Gastrocnemius medialis (tissue), 4 donors: ENCODE measurements around the gene ACTR3. TPM values are rescaled to one million over a fixed set of nuclear protein-coding genes. Genes with fewer than 3 reads are reported as not detected.

ENCODE experiments used
- ATAC-seq, 2 donors: fragments of 150-250 bp; one replicate each; pipeline ENCODE4 v1.9.1; 2016
- DNase-seq, 2 donors: peaks; one replicate each; pipeline ENCODE4 v3.0.0-alpha.2; 2019
- H3K27ac ChIP-seq, 4 donors: fragments of 200-600 bp; sonication (generic); 1 replicate in 1 of 4; 2 replicates in 3 of 4; pipeline ENCODE4 v1.5.1; 2016 to 2018; ENCODE audit warnings: mild to moderate bottlenecking in 2 of 4, moderate library complexity in 1 of 4
- H3K27me3 ChIP-seq, 3 donors: fragments of 200-600 bp; sonication (generic) in 2 of 3; 1 replicate in 1 of 3; 2 replicates in 2 of 3; pipeline versions ENCODE4 v1.5.1 to v1.6.0; 2016 to 2019; ENCODE audit warnings: mild to moderate bottlenecking in 1 of 3, moderate library complexity in 1 of 3
- H3K36me3 ChIP-seq, 2 donors: fragments of 200-600 bp; sonication (generic) in 1 of 2; one replicate each; pipeline ENCODE4 v1.5.1; 2017 to 2018
- H3K4me1 ChIP-seq, 2 donors: fragments of 200-600 bp; sonication (generic) in 1 of 2; one replicate each; pipeline ENCODE4 v1.5.1; 2016 to 2017; ENCODE audit warnings: mild to moderate bottlenecking in 2 of 2
- H3K4me3 ChIP-seq, 4 donors: fragments of 200-600 bp; sonication (generic) in 3 of 4; 1 replicate in 1 of 4; 2 replicates in 3 of 4; pipeline ENCODE4 v1.5.1; 2016 to 2019; ENCODE audit warnings: mild to moderate bottlenecking in 2 of 4
- H3K9me3 ChIP-seq, 3 donors: fragments of 200-600 bp; sonication (generic) in 2 of 3; 1 replicate in 1 of 3; 2 replicates in 2 of 3; pipeline ENCODE4 v1.5.1; 2016 to 2019
- CTCF ChIP-seq, 5 experiments: fragments of 450-650 bp in 3 of 5; fragments of 200-600 bp in 2 of 5; sonication (generic) in 2 of 5; IDR thresholded peaks in 4 of 5; conservative IDR thresholded peaks in 1 of 5; 1 replicate in 4 of 5; 2 replicates in 1 of 5; pipeline ENCODE4 v1.5.1; 2016 to 2019; ENCODE audit warnings: antibody characterized with exemption in 5 of 5, mild to moderate bottlenecking in 3 of 5, moderate library complexity in 3 of 5
- POLR2A ChIP-seq, 2 donors: fragments of 450-650 bp; IDR thresholded peaks; one replicate each; pipeline ENCODE4 v1.6.1; 2017; ENCODE audit warnings: antibody characterized with exemption in 2 of 2, mild to moderate bottlenecking in 2 of 2, moderate library complexity in 2 of 2
- in situ Hi-C, 4 donors: fragments of 200-750 bp; cut with MboI; loops; one replicate each; pipeline versions ENCODE4 v1.15.0 to v1.8.0; 2017; ENCODE audit warnings: low sequenced_read_pairs in 4 of 4
- intact Hi-C: fragments of 100-400 bp; cut with DNase I; formaldehyde crosslinking; loops from one replicate; pipeline ENCODE4 v1.15.1; 2023; ENCODE audit warnings: low total_unique reads
- total RNA-seq, 4 donors: library from RNA; depleted of rRNA; stranded (reverse); fragments of >200 nt; gene quantifications; one replicate each; pipeline versions ENCODE4 v1.1.0 to v1.2.3, GENCODE V29; 2016

The ACTR3 gene
- total RNA-seq, 4 donors from 2014 or later: 39.3 to 75.0 (median 56.6) TPM

GRCh38 chr2:113895301-113895700 is 5.4 kb downstream of the ACTR3 start:
- TF ChIP-seq CTCF (IDR thresholded peaks at IDR 0.05 in 4 of 5, conservative IDR thresholded peaks at IDR 0.05 in 1 of 5) (no peak), POLR2A (IDR thresholded peaks at IDR 0.05) (no peak)
- no peaks in the 10 kb centered on the region for H3K27me3 ChIP-seq
- in situ Hi-C loops: no loop called here
- H3K9me3 ChIP-seq: no peaks in the 10 kb centered on the region
- no peaks in the 10 kb centered on the region for H3K36me3 ChIP-seq
- DNase-seq: no peak
- peak overlapping the region in 3 of 4 donors; percentile 37 to 99 (median 42) for H3K27ac ChIP-seq
- H3K4me1 ChIP-seq: peaks cover 70 to 90% of the 10 kb centered on the region in 2 donors
- no peak for ATAC-seq
- no peak overlapping the region for H3K4me3 ChIP-seq
- intact Hi-C loops: no loop called here

GRCh38 chr2:113895819-113896563 is 6.1 kb downstream of the ACTR3 start:
- intact Hi-C loops: no loop called here
- ATAC-seq (no peak), DNase-seq (no peak)
- no peak for TF ChIP-seq CTCF (IDR thresholded peaks at IDR 0.05 in 4 of 5, conservative IDR thresholded peaks at IDR 0.05 in 1 of 5)
- no peak for TF ChIP-seq POLR2A (IDR thresholded peaks at IDR 0.05)
- Histone ChIP-seq H3K4me1 (peaks cover 72 to 94% of the 10 kb centered on the region in 2 donors), H3K36me3 (no peaks in the 10 kb centered on the region), H3K4me3 (no peak overlapping the region), H3K9me3 (no peaks in the 10 kb centered on the region), H3K27ac (peak overlapping the region in 1 of 4 donors; percentile 99), H3K27me3 (no peaks in the 10 kb centered on the region)
- in situ Hi-C loops: no loop called here

- H3K4me3 ChIP-seq: no peak overlapping the region
- H3K4me1 ChIP-seq: peaks cover 64 to 87% of the 10 kb centered on the region in 2 donors
- intact Hi-C loops (no loop called here), in situ Hi-C loops (no loop called here)
- H3K27ac ChIP-seq: peak overlapping the region in 3 of 4 donors; percentile 11 to 99 (median 30)
- ATAC-seq (no peak), DNase-seq (no peak)
- TF ChIP-seq POLR2A (IDR thresholded peaks at IDR 0.05): no peak
- TF ChIP-seq CTCF (IDR thresholded peaks at IDR 0.05 in 4 of 5, conservative IDR thresholded peaks at IDR 0.05 in 1 of 5): no peak
- no peaks in the 10 kb centered on the region for H3K9me3 ChIP-seq
- H3K36me3 ChIP-seq: no peaks in the 10 kb centered on the region
- H3K27me3 ChIP-seq: no peaks in the 10 kb centered on the region
Observed at GRCh38 chr2:113896791-113897190, 6.9 kb downstream of the ACTR3 start.

- Histone ChIP-seq H3K9me3 (no peaks in the 10 kb centered on the region), H3K36me3 (no peaks in the 10 kb centered on the region), H3K27ac (peak overlapping the region in 2 of 4 donors; percentile 15 to 99), H3K4me1 (peaks cover 51 to 80% of the 10 kb centered on the region in 2 donors), H3K27me3 (no peaks in the 10 kb centered on the region), H3K4me3 (no peak overlapping the region)
- in situ Hi-C loops (no loop called here), intact Hi-C loops (no loop called here)
- ATAC-seq (no peak), DNase-seq (no peak)
- TF ChIP-seq CTCF (IDR thresholded peaks at IDR 0.05 in 4 of 5, conservative IDR thresholded peaks at IDR 0.05 in 1 of 5) (no peak), POLR2A (IDR thresholded peaks at IDR 0.05) (no peak)
Observed at GRCh38 chr2:113898081-113898480, 8.2 kb downstream of the ACTR3 start.
